ENCODE results near the gene SF3A2.

Gene SF3A2

DNA sequence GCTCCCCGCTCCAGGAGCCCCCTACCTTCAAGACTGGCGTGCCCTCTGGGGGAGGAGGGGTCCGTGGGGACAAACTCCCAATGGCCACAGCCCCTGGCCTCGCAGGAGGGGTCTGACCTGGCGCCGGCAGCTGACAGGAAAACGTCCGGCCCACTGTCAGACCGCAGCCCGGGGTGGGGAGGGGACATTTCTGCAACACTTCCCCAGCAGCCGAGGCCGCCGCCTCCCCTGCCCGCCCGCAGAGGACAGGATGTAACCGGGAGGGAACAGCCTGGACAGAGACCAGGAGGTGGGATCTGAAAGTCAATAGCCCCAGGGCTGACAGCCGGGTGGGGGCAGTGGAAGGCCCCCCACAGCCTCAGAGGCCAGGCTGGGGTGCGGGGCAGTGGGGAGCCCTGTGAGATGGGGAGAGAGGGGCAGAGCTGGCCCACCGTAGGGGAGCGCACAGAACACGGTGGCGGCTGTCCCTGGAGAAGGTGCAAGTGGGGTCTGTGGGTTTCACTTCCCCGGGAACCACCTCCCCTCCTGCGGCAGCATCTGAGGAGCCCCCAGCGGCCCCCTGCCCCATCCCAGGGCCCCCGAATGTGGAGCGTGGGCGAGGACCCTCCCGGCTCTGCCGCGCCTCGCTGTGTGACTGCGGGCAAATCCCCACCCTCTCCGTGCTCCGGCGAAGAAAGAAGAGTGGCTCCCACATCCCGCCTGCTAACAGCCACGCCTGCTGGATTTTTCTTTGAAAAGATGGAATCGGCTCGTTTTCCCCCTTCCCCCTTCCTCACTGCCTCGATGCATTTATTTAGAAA, 45.6 kb downstream of the SF3A2 start, which contains the start of gene PEAK3:
PEAK3 (minus strand) TSS at position 114 of the 800 bp plus-strand sequence. CDS start 1,244 bp downstream, outside the sequence.
- no peak for ATAC-seq (ENCODE audit: insufficient read depth, low read depth)
- no peak within 1 kb of the TSS for H2AFZ ChIP-seq (ENCODE audit: low read depth, low read length)
- no peak within 1 kb of the TSS for H3K9ac ChIP-seq (ENCODE audit: low read depth, low read length)
- no peaks in the 10 kb centered on the region for H3K9me3 ChIP-seq (ENCODE audit: insufficient read depth, low read length, severe bottlenecking)
- no peak within 1 kb of the TSS for H3K27ac ChIP-seq (ENCODE audit: low read length)
- no peaks in the 10 kb centered on the region for H3K79me2 ChIP-seq (ENCODE audit: insufficient read depth, low read length)
- H4K20me1 ChIP-seq (ENCODE audit: insufficient read depth, low read length), result peaks cover under 1% of the 10 kb centered on the region; the same call in 1 of the 2 replicates
- no peaks in the 10 kb centered on the region for H3K27me3 ChIP-seq (ENCODE audit: insufficient read depth, low read length, poor library complexity)
- no peak for DNase-seq
- no peaks in the 10 kb centered on the region for H3K36me3 ChIP-seq (ENCODE audit: insufficient read depth, low read length)
- no peak within 1 kb of the TSS for H3K4me3 ChIP-seq (ENCODE audit: low read depth in 1 of 2, low read length in 2 of 2)
- H3K4me1 ChIP-seq (ENCODE audit: insufficient read depth, low read length), result no peaks in the 10 kb centered on the region
- H3K4me2 ChIP-seq (ENCODE audit: insufficient read depth, low read length), result no peak within 1 kb of the TSS
- no peak for TF ChIP-seq EZH2 (IDR thresholded peaks at IDR 0.05; ENCODE audit: borderline replicate concordance, low read depth, low read length, severe bottlenecking)
- TF ChIP-seq, protein P1, sequence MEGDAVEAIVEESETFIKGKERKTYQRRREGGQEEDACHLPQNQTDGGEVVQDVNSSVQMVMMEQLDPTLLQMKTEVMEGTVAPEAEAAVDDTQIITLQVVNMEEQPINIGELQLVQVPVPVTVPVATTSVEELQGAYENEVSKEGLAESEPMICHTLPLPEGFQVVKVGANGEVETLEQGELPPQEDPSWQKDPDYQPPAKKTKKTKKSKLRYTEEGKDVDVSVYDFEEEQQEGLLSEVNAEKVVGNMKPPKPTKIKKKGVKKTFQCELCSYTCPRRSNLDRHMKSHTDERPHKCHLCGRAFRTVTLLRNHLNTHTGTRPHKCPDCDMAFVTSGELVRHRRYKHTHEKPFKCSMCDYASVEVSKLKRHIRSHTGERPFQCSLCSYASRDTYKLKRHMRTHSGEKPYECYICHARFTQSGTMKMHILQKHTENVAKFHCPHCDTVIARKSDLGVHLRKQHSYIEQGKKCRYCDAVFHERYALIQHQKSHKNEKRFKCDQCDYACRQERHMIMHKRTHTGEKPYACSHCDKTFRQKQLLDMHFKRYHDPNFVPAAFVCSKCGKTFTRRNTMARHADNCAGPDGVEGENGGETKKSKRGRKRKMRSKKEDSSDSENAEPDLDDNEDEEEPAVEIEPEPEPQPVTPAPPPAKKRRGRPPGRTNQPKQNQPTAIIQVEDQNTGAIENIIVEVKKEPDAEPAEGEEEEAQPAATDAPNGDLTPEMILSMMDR (IDR thresholded peaks at IDR 0.05; ENCODE audit: borderline replicate concordance, extremely low read depth, low read length, poor library complexity, severe bottlenecking), result no peak

DNA sequence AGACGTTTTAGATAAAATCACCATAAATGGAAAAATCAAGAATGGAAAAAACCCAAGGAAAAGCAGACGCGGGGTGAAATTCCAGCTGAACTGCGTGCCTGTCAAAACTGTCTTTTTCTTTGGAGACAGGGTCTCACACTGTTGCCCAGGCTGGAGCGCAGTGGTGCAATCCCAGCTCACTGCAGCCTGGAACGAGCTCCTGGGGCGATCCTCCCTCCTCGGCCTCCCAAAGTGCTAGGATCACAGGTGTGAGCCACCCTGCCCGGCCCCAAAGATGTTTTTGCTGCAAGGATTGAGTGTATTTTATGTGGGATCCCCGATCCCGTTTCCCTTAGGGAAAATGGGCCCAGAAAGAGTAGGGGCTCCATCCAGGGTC, 46.2 kb downstream of the SF3A2 start:
- Histone ChIP-seq H3K9ac (ENCODE audit: low read depth, low read length) (no peak overlapping the region), H3K79me2 (ENCODE audit: insufficient read depth, low read length) (no peaks in the 10 kb centered on the region), H2AFZ (ENCODE audit: low read depth, low read length) (no peak overlapping the region), H3K27ac (ENCODE audit: low read length) (no peak overlapping the region), H3K4me3 (ENCODE audit: low read depth in 1 of 2, low read length in 2 of 2) (no peak overlapping the region), H3K27me3 (ENCODE audit: insufficient read depth, low read length, poor library complexity) (no peaks in the 10 kb centered on the region), H3K4me2 (ENCODE audit: insufficient read depth, low read length) (no peak overlapping the region), H3K4me1 (ENCODE audit: insufficient read depth, low read length) (no peaks in the 10 kb centered on the region), H3K36me3 (ENCODE audit: insufficient read depth, low read length) (no peaks in the 10 kb centered on the region), H3K9me3 (ENCODE audit: insufficient read depth, low read length, severe bottlenecking) (no peaks in the 10 kb centered on the region), H4K20me1 (ENCODE audit: insufficient read depth, low read length) (peaks cover 2% of the 10 kb centered on the region; the same call in 1 of the 2 replicates)
- TF ChIP-seq, protein P1 (IDR thresholded peaks at IDR 0.05; ENCODE audit: borderline replicate concordance, extremely low read depth, low read length, poor library complexity, severe bottlenecking), result no peak
- TF ChIP-seq EZH2 (IDR thresholded peaks at IDR 0.05; ENCODE audit: borderline replicate concordance, low read depth, low read length, severe bottlenecking), result no peak
- ATAC-seq (ENCODE audit: insufficient read depth, low read depth) (no peak), DNase-seq (no peak)

DNA sequence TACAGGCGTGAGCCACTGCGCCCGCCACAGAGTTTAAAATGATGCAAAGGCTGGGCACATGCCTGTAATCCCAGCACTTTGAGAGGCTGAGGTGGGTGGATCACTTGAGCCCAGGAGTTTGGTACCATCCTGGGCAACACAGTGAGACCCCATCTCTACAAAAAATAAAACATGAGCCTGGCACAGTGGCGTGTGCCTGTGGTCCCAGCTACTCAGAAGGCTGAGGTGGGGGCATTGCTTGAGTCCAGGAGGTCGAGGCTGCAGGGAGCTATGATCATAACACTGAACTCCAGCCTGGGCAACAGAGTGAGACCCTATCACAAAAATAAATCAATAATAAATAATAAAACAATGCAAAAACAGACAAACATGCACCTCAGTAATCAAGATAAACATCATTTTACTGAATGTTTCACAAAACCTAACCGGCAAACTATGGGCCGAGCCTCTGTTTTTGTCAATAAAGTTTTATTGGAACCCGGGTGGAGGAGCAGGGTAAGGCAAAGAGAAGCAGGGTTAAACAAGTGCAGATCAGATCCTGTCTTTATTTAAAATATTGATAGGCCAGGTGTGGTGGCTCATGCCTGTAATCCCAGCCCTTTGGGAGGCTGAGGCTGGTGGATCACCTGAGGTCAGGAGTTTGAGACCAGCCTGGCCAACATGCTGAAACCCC, 47.3 kb downstream of the SF3A2 start:
- TF ChIP-seq EZH2 (IDR thresholded peaks at IDR 0.05; ENCODE audit: borderline replicate concordance, low read depth, low read length, severe bottlenecking), result no peak
- TF ChIP-seq, protein P1 (IDR thresholded peaks at IDR 0.05; ENCODE audit: borderline replicate concordance, extremely low read depth, low read length, poor library complexity, severe bottlenecking), result no peak
- H3K79me2 ChIP-seq (ENCODE audit: insufficient read depth, low read length), result no peaks in the 10 kb centered on the region
- H3K27me3 ChIP-seq (ENCODE audit: insufficient read depth, low read length, poor library complexity), result no peaks in the 10 kb centered on the region
- no peak overlapping the region for H2AFZ ChIP-seq (ENCODE audit: low read depth, low read length)
- no peak for ATAC-seq (ENCODE audit: insufficient read depth, low read depth)
- no peak for DNase-seq
- no peak overlapping the region for H3K27ac ChIP-seq (ENCODE audit: low read length)
- H3K9ac ChIP-seq (ENCODE audit: low read depth, low read length), result no peak overlapping the region
- H3K4me3 ChIP-seq (ENCODE audit: low read depth in 1 of 2, low read length in 2 of 2), result no peak overlapping the region
- H3K4me1 ChIP-seq (ENCODE audit: insufficient read depth, low read length), result no peaks in the 10 kb centered on the region
- no peaks in the 10 kb centered on the region for H3K9me3 ChIP-seq (ENCODE audit: insufficient read depth, low read length, severe bottlenecking)
- no peaks in the 10 kb centered on the region for H3K36me3 ChIP-seq (ENCODE audit: insufficient read depth, low read length)
- H4K20me1 ChIP-seq (ENCODE audit: insufficient read depth, low read length), result peaks cover 9% of the 10 kb centered on the region; the same call in 1 of the 2 replicates
- no peak overlapping the region for H3K4me2 ChIP-seq (ENCODE audit: insufficient read depth, low read length)

Measured in DND-41 (cell line).